GM04503 (cell line): ENCODE data around the gene CSTB.

ENCODE experiments used
- DNase-seq: peaks from one replicate; pipeline ENCODE4 v3.0.0-alpha.2; 2012; ENCODE audit warnings: low read depth

CSTB gene

DNA sequence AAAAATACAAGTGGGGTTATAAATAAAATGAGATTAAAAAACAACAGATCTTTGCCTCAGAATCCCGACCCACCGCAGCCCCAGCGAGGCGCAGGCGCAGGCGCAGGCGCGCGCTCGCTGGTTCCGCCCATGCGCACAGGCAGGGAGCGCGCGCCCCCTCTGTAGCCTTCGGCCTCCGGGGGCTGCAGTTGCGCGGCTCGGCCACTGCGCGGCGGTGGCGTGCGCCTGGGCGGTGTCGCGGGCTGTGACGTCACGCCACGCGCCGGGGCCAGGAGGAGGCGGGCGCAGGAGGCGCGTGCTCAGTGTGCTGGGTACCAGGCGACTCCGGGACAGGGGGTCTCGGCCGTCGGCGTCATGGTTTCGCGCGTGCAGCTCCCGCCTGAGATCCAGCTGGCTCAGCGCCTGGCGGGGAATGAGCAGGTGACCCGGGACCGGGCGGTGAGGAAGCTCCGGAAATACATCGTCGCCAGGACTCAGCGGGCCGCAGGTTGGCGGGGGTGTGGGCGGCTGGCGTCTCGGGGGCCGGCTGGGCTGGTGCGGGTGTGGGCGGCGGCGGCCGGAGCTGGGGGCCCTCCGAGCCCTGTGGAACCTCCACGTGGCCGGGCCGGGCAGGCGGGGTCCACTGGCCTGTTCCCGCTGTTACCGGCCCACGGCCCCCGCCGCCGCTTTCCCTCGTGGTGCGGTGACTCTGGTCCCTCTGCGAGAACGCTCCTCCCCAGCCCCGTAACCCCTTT, 13.3 kb upstream of the CSTB start, which contains the start of gene RRP1:
Gene RRP1 (plus strand): TSS at position 302 of the 734 bp plus-strand sequence. CDS start 53 bp downstream, at position 355.
- DNase-seq = peak; percentile 31

DNA sequence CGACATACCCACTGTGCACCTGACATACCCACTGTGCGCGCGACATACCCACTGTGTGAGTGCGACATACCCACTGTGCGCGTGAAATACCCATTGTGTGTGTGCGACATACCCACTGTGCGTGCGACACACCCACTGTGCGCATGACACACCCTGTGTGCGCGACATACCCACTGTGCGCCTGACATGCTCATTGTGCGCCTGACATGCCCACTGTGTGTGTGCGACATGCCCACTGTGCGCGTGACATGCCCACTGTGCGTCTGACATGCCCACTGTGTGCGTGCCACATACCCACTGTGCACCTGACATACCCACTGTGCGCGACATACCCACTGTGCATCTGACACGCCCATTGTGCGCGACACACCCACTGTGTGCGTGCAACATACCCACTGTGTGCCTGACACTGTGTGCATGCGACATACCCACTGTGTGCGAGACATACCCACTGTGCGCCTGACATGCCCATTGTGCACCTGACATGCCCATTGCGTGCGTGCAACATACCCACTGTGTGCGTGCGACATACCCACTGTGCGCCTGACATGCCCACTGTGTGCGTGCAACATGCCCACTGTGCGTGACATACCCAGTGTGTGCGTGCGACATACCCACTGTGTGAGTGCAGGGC, 10.8 kb upstream of the CSTB start:
- no peak for DNase-seq

DNA sequence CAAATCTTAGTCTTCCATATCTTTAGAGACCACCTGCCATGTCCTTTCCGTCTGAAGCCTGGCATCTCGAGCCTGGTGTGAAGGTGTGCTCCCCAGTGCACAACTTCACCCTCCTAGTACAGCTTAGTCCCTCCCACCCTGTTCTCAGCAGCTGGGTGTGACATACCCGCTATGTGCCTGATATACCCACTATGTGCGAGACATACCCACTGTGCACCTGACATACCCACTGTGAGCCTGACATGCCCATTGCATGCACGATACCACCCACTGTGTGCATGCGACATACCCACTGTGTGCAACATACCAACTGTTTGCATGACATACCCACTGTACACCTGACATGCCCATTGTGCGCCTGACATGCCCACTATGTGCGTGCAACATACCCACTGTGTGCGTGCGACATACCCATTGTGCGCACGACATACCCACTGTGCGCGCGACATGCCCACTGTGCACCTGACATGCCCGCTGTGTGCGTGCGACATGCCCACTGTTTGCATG, 10.2 kb upstream of the CSTB start:
- no peak for DNase-seq

DNA sequence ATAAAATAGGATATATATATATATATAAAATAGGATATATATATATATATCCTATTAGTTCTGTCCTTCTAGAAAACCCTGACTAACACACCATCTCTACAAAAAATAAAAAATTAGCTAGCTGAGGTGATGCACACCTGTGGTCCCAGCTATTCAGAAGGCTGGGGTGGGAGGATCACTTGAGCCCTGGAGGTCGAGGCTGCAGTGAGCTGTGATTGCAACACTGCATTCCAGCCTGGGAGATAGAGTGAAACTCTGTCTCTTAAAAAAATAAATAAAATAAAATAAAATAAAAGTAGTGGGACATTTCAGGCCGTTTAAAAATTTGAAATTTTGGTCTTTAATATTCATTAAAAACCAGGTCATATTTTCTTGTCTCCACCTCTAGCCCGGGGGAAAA, 9.0 kb upstream of the CSTB start:
- no peak for DNase-seq

DNA sequence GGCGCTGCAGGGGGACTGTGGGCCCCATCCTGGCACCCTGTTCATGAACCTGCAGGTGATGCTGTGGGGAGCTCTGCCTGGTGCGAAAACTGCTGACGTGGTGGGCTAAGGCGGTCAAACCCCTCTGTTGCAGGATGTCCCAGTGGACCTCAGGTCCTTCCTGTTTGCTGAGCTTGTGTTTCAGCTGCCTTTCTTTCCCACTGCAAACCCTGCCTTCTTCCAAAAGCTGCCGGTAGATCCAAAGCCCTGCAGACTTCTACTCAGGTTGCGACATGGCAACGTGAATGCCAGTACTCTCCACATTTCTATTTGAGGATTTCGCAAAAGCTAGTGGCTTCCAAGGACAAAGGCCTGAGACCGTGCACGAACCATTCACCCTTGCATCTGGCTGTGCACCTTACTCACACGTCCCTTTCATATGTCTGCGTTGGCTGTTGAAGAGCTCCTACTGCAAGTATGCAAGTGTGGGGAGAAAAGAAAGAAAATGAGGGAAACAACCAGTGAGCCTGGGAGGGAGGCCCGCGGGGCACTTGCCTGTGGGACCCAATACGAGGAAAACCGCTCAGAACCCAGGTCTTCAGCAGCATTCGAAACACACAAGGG, 7.1 kb upstream of the CSTB start:
- no peak for DNase-seq

DNA sequence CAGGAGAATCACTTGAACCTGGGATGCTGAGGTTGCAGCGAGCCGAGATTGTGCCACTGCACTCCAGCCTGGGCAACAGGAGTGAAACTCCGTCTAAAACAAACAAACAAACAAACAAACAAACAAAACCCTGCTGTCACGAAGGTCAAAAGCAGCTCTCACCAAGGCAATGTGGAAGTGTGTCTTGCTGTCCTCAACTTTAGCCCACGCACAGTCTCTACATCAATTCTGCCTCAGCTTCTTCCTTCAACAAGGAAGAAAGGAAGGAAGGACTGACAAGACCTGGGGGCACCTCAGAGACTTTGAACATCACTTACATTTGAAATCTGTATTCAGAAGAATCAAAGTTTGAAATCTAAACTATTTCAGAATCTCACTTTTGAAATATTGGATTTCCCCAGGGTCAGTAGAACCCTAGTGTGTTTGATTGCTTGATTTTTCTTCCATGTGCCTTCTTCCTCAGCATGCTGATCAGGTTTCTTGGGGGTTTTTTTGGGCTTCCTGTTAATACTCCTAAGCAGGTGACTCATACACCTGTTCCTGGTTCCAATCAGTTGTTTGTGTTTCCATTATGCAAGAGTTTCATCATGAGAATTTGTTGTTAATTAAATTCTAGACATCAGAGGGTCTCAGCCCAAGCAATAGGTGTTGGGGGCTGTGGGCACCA, 6.5 kb upstream of the CSTB start:
- DNase-seq = no peak

DNA sequence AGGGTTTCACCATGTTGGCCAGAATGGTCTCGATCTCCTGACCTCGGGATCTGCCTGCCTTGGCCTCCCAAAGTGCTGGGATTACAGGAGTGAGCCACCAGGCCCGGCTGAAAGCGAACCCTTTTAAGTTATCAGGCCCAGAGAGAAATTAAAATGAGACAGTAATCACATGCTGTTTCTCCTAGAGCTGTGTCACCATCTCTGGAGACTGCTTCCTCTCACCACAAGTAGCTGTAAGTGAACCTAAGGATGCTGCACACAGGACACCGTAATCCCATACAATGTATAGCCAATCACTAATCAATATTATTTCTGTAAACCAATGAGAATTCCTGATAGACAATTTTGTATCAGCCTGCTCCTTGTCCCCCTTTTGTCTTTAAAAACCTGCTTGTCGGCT, 5.7 kb upstream of the CSTB start:
- no peak for DNase-seq

DNA sequence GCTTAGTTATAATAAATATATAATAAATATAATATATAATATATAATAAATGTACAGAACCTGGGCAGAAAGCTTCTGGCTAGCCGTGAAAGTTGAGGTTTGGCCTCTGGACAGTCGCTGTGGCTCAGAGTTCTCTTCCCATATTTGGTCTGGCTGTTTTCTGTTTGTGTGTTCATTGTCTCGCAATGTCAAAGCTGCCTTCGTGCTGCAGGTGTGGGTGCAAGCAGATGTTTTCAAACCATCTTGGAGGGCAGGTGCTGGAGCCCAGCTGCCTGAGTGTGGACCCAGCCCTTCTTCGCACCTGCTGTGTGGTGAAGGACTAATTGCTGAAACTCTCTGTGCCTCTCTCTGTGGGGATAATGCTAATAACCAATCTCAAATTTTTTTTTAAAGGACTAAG, 3.6 kb upstream of the CSTB start:
- no peak for DNase-seq

DNA sequence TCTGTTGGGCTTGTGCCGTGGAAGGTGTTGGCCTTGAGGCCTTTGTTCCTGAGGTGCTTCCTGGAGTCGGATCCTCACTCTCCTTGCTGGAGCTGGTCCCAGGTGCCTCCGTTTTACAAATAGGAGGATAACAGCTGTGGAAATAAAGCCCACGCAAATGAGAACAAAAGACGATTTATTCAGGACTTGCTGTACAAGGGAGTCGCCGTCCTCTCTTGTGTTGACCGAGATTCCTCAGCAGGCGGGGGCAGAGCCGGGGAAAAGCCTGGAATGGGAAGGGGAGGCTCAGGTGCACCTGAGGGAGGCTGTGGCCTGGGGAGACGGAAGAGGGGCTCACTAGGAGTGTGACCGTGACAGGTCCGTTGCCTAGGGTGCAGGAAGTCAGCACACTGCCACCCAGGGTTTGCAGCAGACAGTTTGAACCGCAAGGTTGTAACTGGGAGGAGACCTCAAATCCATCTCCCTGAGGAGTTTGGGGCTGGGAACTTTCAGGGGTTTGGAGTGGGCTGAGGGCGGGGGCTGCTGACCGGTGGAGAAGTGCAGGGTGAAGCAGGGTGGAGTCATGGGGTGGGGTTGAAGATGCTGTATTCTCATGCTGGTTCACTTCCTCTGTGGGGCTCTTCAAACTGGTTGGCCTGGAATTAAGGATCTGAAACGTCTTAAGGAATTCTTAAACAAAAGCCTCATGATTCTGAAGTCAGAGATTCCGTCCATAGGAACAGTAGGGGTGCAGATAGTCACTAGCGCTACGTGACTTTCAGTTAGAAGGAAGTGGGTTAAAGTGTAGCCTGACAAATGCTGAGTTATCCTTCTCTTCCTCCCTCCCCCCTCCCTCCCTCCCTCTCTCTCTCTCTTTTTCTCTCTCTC, 2.6 kb upstream of the CSTB start:
- no peak for DNase-seq

DNA sequence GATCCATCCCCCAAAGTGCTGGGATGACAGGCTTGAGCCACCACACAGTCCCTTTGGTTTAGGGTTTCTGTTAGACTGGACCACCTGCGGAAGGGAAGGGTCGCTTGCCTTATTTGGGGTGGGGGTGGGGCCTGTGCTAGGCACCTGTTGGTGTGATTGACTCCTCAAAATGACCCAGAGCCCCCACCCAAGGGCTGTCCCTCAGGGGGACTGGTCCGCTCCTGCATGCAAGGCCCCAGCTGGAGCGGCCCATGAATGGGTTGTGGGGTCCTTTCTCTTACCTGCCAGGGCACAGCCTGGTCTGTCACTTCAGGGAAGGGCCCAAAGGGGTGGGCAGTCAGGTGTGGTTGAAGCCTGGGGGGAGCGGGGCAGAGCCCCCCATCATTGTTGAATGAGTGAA, 1.8 kb upstream of the CSTB start:
- no peak for DNase-seq

DNA sequence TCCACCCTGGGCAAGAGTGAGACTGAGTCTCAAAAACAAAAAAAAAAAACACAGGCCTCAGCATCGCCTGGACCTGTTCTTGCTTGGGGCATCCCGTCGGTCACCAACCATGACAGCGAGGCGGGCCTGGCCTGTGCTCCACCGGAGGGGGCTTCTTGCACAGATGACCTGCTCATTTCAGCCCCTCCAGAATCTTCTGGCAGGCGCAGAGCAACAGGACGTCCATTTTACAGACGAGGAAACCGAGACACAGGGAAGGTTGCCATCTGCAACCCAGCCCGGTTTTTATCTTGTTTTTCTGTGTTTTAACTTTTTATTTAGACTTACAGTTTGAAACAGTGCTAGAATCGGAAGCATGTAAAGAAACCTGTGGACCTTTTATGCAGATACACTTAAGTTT, 918 bp downstream of the CSTB start:
- DNase-seq = no peak

DNA sequence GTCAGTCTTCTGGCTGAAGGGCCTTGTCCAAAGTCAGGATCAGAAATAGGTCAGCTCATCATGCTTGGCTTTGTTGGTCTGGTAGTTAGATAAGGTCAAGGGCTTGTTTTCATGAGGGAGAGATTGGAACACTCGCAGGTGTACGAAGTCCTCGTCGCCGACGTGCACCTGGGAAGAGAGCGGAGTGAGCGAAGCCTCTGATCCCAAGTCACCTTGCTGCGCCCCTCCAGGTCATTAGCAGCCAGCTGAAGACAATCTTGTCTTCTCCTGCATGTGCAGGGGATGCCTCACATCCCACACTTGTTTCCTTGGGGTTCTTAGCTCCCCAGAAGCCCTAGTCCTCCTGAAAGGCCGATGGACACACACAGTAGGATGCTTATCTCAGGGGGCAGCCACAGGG, 1.9 kb downstream of the CSTB start:
- DNase-seq = no peak

DNA sequence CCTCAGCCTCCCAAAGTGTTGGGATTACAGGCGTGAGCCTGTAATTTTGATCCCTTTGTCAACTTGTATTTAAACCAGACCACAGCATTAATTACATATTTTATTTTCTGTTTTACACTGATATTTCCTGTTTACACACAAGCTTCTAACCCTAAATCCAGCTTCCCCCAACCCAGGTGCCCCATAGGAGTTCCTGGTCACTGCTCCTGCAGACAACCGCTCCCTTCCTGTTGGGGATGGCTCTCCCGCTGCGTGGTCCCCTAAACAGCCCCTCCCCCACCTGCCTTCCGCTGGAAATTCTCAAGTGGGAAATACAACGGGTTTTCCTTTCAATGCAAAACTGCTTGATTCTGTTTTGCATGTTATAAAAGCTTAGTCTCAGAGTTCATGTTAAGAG, 3.7 kb downstream of the CSTB start:
- DNase-seq = no peak

DNA sequence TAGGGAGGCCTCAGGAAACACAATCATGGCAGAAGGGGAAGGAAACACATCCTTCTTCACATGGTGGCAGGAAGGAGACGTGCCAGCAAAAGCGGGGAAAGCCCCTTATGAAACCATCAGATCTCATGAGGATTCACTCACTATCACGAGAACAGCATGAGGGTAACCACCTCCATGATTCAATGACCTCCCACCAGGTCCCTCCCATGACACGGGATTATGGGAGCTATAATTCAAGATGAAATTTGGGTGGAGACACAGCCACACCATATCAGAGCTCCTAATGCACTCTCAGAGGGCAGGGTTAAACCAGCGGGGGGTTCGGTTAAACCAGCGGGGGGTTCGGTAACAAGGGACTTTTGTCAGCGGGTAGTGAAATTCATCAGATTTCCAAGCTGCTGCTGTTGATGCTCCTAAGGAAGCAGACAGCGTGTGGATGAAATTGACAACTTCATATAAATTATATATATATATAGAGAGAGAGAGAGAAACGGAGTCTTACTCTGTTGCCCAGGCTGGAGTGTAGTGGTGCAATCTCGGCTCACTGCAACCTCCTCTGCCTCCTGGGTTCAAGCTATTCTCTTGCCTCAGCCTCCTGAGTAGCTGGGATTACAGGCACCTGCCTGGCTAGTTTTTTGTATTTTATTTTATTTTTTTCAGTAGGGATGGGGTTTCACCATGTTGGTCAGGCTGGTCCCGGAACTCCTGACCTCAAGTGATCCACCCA, 4.2 kb downstream of the CSTB start:
- DNase-seq = no peak

DNA sequence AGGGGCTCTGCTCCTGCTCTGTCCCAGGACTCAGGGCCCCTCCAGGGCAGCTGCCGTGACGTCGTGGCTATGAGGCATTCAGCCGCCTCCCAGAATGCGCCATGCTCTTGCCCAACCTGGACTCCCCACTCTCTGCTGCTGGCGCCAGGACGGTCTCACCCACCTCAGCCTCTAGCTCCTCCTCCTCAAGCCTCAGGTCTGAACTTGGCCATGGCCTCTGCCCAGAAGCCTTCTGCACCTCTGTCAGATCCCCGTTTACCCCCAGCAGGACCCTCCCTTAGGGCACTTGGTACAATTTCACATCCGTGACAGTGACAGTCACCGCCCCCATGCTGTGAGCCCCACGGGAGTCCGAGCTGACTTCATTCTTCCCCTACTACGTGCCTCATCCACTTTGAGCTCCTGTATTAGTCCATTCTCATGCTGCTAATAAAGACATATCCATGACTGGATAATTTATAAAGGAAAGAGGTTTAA, 4.9 kb downstream of the CSTB start:
- DNase-seq = no peak

DNA sequence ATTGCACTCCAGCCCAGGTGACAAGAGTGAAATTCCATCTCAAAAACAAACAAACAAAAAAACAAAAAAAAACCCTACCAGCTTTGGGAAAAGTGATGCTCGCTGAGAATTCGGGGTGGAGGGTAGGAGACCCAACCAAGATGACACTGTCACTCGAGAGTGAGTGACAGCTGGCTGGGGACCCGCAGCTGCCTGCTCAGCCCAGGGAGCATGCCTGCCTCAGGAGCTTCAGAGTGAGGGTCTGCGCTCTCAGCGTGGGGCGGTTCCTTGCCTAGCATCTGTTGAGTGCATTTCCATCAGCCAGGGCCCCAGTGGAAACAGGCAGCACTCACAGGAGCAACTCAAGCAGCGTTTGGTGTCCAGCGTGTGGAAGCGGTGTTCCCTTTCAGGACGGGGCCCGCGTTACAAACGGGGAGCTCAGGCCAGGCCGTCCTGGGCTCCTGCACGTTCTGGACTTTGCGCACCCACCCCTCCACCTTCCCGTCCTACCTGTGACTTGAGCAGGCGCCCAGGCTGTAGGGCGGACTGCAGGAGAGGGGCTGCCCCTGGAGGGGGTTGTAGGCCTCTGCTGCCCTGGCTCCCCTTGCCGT, 5.9 kb downstream of the CSTB start:
- DNase-seq = no peak

DNA sequence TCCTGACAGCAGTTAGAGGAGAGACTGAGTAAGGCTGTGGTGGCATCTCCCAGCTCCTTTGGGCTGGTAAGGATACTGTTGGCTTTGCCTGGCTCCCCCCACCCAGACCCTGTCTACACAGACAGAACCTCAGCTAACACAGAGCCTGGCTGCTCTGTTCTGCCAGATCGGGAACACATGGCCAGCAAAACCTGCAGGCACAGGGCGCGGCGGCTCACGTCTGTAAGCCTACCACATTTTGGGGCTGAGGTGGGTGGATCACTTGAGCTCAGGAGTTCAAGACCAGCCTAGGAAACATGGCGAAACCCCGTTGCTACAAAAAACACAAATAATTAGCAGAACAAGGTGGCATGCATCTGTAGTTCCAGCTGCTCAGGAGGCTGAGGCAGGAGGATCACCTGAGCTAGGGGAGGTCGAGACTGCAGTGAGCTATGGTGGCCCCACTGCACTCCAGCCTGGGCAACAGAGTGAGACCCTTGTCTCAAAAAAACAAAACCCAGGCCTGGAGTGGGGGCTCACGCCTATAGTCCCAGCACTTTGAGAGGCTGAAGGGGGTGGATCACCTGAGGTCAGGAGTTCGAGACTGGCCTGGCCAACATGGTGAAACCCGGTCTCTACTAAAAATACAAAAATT, 6.7 kb downstream of the CSTB start:
- DNase-seq = no peak

DNA sequence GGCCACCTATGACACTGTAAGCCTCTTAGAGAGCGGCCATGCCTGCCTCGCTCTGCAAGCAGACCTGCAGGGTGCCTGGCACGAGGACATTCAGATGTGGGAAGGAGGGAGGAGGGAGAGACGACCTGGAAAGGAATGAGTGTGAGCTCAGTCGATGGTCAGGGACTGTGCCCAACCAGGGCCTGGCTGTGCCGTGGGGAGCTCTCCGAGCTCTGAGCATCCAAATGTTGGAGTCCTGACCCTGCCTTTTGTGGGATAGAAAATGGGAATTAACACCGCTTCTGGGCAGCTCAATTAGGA, 7.3 kb downstream of the CSTB start:
- no peak for DNase-seq

DNA sequence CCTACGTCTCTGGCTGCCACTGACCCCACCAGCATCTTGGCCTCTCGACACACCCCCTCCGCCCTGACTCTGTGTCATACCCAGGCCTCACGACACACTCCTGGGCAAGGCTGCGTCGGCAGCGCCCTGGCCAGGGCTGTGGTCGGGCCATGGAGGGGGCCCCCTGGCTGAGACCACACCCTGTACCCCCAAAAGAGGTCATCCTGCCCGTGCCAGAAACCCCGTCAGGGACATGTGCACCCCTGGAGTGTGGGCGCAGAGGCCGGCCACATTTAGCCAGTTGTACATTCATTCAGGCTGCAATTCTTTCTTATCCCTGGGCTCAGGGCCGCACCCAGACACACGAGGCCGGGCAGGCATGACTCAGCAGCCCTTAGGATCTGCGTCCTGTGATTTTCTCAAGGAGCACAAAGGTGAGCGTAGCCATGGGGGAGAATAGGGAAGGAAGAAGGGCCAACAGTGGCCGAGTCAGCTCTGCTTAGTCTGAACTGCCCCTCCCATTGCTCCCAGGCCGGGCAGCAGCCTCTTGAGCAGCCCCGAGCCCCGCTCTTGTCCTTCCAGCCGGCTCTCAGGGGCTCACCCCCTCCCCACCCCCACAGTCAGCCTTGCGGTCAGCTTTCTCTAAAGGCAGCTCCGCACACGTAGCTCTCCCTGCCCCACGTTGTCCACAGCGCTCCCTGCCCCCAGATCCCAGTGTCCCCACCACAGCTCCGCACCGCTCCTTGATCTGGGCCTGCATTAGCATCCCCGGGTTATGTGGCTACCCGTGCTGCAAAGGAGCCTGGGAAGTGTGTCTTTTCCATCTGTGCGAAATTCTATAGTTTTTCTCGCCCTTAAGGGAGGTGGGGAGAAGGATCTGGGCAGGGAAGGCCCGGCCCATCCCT, 7.9 kb downstream of the CSTB start:
- no peak for DNase-seq
